ENCODE data around the gene DNASE1L1.

Gene DNASE1L1

DNA sequence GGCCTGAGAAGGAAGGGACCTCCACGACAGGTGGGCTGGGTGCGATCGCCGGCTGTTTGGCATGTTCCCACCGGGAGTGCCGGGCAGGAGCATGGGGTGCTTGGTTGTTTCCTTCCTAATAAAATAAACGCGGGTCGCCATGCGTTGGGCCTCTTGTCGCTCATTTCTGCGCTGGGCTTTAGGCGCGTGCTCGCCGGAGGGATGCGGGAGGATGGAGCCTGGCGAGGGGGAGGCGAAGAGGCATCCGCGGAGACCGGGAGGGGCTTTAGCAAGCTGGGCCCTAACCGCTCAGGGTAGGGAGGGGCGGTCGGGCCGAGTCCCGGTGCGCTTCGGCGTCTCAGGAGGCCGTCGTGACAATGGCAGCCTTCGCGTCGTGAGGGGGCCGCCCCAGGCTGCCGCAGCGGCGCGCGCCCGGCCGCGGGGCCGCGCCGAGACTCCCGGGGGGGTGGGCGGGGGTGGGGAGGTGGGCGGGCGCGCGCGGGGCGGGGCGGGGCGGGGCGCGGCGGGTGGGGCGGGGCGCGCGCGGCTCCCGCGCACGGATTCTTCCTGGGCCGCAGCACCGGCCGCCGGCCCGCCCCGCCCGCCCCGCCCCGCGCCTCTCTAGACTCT is 27.4 kb upstream of the DNASE1L1 start:
- FAIRE-seq: no peak

GRCh38 chrX:154435171-154435733 is 26.2 kb upstream of the DNASE1L1 start:
- no peak for FAIRE-seq

DNA sequence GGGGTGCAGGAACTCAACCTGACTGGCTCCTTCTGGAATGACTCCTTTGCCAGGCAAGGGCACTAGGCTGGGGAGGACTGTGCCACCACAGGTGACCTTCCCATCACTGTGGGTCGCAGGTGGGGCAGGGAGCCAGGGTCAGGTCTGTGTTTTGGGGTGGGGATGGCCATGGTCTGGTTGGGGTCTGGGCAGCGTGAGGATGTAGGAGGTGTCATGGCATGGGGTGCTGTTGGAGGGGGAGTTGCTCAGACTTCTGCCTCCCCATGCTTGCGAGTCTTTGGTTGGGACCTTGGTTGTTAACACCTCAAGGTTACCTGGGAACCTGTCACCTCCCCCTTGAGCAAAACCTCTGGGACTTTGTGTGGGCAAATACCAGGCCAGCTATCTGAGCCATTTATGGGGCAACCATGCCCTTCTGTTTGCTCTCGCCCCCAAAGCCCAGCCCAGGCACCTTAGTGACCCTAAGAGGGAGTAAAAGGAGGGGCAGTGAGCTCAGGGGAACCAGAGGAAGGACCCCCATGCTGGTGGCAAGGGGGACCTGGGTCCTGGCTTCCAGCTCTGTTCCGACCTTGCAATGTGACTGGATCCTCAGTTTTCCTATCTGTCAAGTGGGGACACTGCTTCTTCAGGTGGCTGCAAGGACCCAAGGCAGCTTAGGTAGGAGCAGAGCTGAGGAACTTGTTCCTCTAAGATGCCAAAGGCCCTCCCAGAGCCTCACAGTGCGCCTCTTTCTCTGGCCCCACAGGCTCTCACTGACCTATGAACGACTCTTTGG is 25.5 kb upstream of the DNASE1L1 start:
- no peak for FAIRE-seq

GRCh38 chrX:154433605-154434004 is 24.6 kb upstream of the DNASE1L1 start:
- no peak for FAIRE-seq

GRCh38 chrX:154432210-154432609 is 23.2 kb upstream of the DNASE1L1 start:
- no peak for FAIRE-seq

DNA sequence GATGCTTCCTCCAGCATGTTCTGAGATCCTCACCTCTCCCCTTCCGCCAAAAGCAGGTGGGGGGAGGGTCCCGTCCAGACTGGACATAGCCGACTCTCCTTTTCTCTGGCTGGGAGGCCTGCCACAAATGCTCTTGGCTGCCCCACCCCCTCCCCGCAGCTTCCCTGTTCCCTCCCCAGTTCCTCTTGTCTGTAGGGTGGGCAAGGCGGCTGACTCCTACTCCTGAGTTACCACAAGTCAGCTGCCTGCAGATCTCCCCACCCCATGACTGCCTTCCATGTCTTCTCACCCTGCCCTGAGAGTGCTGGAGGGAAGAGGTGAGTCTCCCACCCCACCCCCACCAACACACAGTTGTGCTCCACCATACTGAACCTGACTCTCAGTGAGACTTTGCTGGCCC is 22.3 kb upstream of the DNASE1L1 start:
- FAIRE-seq: no peak

DNA sequence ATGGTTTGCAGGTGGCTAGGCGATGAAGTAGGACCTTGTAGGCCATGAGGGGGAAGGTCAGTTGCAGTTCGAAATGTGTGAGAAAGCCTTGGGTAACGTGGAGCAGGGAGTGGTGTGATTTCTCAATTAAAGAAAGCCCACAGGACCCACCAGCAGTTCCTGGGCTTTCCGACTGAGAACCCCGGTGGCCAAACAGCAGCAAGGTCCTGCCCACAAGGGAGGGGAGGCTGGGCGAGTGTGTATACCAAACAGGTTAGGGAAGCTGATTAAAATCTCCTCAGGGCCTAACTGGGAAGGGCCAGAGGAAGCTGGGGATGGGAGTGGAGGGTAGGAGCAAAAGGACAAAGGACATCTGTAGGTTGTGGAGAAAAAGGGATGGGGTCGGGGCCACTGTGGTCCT is 21.9 kb upstream of the DNASE1L1 start:
- FAIRE-seq: no peak

- no peak for FAIRE-seq
Observed at GRCh38 chrX:154430479-154430878, 21.4 kb upstream of the DNASE1L1 start.

GRCh38 chrX:154429711-154430110 is 20.7 kb upstream of the DNASE1L1 start:
- no peak for FAIRE-seq

DNA sequence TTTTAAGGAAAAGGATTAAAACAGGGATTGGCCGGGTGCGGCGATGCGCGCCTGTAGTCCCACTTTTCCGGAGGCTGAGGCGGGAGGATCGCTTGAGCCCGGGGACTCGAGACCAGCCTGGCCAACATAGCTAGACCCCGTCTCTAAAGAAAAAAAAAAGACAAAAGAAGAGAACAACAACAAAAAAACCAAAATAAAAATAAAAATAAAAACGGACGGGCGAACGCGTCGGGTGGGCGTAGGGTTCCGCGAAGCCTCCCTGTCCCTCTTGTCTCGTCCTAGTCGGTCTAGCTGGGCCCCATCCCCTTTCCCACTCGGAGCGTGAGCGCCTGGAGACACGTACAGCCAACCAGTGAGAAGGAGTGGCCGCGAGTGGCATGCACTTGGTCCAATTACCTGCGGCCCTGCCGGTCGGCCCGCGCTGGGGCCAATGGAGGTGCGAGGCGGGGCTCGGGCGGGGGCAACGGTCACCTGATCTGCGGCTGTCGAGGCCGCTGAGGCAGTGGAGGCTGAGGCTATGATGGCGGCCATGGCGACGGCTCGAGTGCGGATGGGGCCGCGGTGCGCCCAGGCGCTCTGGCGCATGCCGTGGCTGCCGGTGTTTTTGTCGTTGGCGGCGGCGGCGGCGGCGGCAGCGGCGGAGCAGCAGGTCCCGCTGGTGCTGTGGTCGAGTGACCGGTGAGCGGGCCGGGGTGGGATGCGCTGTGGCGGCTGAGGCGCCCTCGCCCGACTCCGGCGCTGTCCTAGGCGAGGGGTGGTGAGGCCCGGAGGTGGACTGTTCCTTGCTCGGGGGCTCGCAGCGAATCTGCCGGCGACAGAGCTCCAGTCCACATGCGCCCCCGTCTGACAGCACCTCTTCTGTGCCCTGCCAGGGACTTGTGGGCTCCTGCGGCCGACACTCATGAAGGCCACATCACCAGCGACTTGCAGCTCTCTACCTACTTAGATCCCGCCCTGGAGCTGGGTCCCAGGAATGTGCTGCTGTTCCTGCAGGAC is 19.4 kb upstream of the DNASE1L1 start, which contains the start of gene ATP6AP1:
Gene ATP6AP1, plus strand, starts transcription at position 502 of the 996 bp plus-strand sequence. Its CDS starts 16 bp downstream, at position 518.
- FAIRE-seq: no peak

DNA sequence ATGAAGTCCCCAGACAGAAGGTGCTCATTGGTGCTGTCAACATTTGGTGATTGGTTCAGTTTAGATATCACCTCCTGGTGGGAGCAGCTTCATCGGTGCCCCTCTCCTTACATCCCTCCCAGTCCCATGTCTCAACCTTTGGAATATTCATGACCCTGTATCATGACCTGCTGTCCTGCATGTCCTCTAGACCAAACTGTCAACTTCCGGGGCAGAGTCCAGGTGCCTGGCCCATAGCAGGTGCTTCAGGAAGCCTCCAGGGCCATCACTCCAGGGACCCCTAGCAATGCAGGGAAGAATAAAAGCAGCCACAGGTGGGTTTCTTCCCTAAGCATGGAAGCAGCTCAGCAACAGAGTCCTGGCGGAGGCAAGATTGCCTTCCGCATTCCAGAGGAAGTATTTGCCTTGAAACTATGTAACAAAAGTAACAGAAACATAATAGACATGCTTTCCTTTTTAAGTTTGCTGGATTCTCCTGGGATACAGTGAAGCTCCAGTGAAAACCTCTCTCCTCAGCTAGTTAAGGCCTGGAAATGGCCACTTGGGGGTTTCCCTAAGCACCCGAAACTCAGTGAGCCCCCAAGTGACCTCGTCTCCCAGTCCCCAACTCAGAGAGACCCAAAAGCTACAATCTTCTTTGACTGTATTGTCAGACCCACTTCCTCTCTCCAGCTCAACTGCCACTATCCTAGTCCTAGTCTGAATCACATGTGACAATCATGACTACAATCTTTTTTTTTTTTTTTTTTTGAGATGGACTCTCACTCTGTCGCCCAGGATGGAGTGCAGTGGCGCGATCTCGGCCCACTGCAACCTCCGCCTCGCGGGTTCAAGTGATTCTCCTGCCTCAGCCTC is 18.1 kb upstream of the DNASE1L1 start:
- no peak for FAIRE-seq

- FAIRE-seq: no peak
Observed at GRCh38 chrX:154420402-154420756, 11.3 kb upstream of the DNASE1L1 start.

DNA sequence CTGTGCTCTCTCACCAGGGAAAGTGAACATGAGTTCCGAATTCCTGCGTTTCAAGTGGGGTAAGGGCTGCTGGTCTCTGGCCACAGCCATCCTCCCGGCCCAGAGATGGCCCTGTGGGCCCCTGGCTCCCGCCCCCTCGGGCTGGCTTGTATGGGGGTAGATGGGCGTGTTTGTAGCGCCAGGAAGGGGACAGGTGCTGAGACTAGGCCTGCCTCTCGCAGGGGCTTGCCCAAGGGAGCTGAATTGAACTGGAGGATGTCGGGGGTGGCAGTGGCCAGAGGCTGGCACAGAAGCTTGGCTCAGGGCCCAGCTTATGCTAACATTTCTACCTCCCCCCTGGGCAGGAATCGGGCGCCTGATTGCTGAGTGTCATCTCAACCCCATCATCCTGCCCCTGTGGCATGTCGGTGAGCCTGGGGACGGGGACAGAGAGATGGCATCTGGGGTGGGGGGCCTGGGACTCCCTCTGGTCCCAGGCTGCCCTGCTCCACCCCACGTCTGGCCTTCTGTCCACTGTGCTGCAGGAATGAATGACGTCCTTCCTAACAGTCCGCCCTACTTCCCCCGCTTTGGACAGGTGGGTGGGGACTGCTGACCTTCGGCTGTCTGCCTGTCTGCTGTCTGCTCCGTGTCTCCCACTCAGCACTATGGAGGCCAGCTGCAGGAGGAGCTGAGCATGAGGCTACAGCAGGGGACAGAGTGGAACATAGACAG is 10.8 kb upstream of the DNASE1L1 start:
- FAIRE-seq: no peak

DNA sequence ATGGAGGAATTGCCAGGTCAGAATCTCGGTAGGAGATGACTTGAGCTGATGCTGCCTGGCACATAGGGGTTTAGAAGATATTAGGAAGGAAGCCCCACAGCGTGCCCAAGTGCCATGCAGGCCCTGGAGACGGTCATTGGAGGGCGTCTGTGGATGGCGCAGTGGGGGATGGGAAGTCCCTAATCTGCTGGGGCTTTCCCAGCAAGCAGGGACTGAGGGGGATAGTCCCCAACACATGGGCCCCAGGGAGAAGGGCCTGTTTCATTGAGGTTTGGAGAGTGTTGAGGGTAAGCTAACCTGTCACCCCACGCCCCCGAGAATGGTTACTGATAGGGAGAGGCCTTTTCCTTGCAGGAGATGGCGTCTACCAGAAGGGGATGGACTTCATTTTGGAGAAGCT is 10.1 kb upstream of the DNASE1L1 start:
- no peak for FAIRE-seq

- no peak for FAIRE-seq
Observed at GRCh38 chrX:154417157-154417556, 8.1 kb upstream of the DNASE1L1 start.

DNA sequence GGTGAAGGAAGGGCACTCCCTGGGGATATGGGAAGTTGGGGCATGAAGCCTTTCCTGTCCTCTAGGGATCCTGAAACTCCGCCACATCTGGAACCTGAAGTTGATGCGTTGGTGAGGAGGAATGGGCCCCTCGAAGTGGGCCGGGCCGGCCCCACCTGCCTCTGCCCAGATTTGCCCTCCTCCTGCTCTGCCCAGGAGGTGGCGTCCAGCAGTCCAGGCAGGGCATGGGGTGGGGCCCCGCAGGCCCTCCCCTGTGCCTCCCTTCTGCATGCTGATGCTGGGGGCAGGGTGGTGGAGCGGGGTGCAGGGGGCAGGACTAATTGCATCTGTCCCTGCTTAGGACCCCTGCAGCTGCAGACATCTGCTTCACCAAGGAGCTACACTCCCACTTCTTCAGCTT is 4.1 kb upstream of the DNASE1L1 start:
- FAIRE-seq: no peak

DNA sequence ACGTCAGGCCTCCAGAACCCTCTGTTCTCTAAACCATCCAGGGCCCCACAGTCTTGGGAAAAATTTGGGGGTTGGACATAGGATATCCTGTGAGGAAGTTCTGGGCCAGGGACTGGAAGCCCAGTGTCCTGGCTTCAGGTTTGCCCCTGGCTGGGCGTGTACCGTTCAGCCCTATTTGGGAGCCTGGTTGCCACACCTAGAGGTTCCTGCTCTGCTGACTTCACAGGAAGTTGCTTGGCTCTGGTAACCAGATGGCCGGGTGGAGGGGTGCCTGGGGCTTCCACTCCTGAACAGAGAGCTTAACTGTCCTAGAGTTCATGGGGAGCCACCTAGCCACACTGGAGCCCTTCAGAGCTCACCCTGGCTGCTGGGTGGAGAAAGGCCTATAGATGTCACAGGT is 3.4 kb upstream of the DNASE1L1 start:
- no peak for FAIRE-seq

GRCh38 chrX:154411981-154412340 is 2.9 kb upstream of the DNASE1L1 start:
- FAIRE-seq: no peak

DNA sequence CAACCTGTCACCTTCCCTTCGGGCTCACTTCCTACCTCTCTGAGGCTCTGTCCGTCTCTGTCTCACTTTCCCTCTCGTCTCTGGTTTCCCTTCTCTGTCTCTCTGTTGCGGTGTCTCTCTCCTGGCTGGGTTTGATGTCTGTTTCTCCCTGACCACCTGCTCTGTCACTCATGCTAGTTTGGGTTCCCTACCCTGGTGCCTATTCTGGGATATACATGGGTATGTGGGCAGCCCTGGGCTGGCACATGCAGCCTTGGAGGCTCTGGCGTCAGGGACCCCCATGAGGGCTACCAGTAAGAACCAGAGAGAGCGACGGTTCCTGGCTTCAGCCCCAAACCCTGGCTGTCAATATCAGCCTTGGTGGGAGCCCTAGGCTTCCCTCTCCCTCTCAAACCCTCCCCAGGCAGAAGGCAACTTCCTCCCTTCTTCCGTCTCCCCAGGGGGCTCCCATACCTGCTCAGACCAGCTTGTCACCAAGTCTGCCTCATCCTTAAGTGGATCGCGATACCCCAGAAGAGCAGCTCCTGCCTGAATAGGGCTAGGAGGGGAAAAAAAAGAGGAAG is 314 bp downstream of the DNASE1L1 start:
- FAIRE-seq: no peak

DNA sequence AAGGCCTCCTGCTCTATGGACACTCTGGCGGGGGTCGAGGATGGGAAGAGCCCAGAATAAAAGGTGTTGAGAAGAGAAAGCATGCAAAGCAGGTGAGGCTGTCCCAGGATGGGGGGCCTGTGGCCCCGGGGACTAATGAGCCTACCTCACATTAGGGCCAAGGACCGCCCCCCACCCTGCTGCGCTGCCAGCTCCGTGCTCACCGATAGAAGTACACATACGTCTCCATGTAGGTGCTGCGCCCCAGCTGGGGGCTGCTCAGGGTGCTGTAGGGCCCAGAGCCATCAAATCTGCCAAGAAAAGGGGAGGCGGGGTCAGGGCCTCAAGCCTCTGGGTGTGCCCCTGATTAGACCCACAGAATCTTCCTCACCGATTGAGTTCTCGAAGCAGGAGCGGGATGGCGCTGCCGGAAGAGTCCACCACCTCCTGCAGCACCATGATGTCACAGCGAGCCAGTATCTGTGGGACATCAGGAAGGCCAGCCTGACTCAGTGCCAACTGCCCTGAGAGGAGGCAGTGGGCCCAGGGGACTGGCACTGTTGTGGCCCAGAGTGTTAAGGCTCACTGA is 4.3 kb downstream of the DNASE1L1 start:
- no peak for FAIRE-seq

DNA sequence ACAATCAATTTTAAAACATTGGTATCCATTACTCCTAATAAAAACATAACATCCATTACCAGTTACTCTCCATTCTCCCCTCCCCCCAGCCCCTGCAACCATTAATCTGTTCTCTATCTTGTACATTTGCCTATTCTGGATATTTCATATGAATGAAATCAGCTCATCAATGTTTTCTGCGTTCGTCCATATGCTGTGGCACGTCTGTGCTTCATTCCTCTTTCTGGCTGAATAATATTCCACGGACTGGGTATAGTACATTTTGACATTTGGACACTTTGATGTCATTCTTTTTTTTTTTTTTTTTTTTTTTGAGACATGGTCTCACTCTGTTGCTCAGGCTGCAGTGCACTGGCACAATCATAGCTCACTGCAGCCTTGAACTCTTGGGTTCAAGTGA is 5.2 kb downstream of the DNASE1L1 start:
- no peak for FAIRE-seq
